Measurements from ENCODE around the gene OTOP1. TPM values are rescaled to one million over a fixed set of nuclear protein-coding genes. Genes with fewer than 3 reads are reported as not detected.
"Not testable (repeated sequence)": the region's sequence is repeated elsewhere in the genome, so short reads cannot be mapped to it uniquely, and the experiment has no call there.

Gene OTOP1
- total RNA-seq, 1 experiment from 2014 or later = not detected

DNA sequence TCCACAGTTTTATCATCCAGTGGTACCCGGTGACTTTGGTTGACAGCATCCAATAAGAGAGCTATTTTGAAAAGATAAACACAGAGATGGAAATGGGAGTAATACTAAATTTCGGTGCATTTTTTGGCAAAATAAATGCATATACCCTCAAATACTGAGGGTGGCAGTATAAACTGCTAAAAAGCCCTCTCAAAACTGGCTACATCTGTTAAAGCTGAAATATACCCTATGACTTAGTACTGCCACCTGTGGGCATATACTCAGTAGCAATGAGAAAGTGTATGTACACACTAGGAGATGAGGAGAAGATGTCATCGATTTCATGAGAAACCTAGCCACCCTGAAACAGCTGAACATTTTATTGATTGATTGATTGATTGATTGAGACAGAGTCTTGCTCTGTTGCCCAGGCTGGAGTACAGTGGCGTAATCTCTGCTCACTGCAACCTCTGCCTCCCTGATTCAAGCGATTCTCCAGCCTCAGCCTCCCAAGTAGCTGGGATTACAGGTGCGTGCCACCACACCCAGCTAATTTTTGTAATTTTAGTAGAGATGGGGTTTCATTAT lies 33.5 kb upstream of the OTOP1 start:
- no TSS peak for BruUV-seq (replicated peaks)
- TF ChIP-seq, protein P1, sequence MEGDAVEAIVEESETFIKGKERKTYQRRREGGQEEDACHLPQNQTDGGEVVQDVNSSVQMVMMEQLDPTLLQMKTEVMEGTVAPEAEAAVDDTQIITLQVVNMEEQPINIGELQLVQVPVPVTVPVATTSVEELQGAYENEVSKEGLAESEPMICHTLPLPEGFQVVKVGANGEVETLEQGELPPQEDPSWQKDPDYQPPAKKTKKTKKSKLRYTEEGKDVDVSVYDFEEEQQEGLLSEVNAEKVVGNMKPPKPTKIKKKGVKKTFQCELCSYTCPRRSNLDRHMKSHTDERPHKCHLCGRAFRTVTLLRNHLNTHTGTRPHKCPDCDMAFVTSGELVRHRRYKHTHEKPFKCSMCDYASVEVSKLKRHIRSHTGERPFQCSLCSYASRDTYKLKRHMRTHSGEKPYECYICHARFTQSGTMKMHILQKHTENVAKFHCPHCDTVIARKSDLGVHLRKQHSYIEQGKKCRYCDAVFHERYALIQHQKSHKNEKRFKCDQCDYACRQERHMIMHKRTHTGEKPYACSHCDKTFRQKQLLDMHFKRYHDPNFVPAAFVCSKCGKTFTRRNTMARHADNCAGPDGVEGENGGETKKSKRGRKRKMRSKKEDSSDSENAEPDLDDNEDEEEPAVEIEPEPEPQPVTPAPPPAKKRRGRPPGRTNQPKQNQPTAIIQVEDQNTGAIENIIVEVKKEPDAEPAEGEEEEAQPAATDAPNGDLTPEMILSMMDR (IDR thresholded peaks at IDR 0.05; ENCODE audit: unreplicated experiment) = peak; percentile 65
- H3K4me1 Mint-ChIP-seq (ENCODE audit: insufficient read depth, unreplicated experiment) = no peaks in the 10 kb centered on the region
- no peaks in the 10 kb centered on the region for H3K27me3 Mint-ChIP-seq (ENCODE audit: insufficient read depth, unreplicated experiment)
- no peaks in the 10 kb centered on the region for H3K9me3 Mint-ChIP-seq (ENCODE audit: unreplicated experiment)
- H3K27ac Mint-ChIP-seq (ENCODE audit: low read depth, unreplicated experiment) = no peak overlapping the region
- DNase-seq (ENCODE audit: unreplicated experiment) = peak; percentile 67
- no peaks in the 10 kb centered on the region for H3K36me3 Mint-ChIP-seq (ENCODE audit: insufficient read depth, unreplicated experiment)
- intact Hi-C loops (cut with micrococcal nuclease) = loop anchor here (1.0 kb wide), 2 partner anchors 75 to 170 kb away; no protein-coding TSS in a partner anchor
- no peak overlapping the region for H3K4me3 Mint-ChIP-seq (ENCODE audit: unreplicated experiment)
- ChIA-PET POLR2A (interaction anchor here (1.0 kb wide), 1 partner anchor 12 kb away, joined by 4 read pairs; the partner anchor contains the start of gene TMEM128), CTCF (interaction anchor here (0.5 to 2.5 kb wide), 10 partner anchors 8 to 721 kb away, joined by 3 to 11 read pairs (median 4); no protein-coding TSS in a partner anchor)

DNA sequence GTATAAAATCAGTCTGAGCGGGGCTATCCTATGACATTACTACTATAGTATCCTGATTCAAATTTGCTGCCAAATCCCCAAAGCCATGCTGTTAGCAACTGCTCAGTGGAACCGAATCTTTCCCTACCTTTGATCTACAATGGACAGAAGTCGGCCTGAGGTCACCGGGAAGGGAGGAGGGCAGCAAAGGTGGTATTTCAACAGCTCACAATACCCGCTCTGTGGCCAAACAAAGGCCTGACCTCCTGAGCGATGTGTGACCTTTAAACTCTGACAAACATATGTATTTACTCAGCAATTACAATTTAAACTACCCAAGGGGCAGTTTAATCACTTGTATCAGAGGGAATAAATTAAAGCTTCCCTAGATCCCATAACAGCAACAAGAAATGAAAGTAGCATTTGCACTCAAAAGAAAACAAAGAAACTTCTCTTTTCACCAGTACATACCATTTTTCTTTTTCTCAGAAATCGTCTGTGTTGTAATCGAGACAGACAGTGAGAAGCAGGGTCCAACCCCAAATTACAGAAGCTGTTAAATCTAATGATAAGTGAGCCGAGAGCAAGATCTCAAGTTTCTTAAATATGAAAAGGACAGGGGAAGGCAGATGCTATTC lies 32.9 kb upstream of the OTOP1 start:
- intact Hi-C loops (cut with micrococcal nuclease) = loop anchor here (1.0 kb wide), 2 partner anchors 76 to 171 kb away; no protein-coding TSS in a partner anchor
- CTCF ChIA-PET = interaction anchor here (0.5 to 2.5 kb wide), 13 partner anchors 8 to 1675 kb away, joined by 3 to 11 read pairs (median 4); no protein-coding TSS in a partner anchor
- Mint-ChIP-seq H3K36me3 (ENCODE audit: insufficient read depth, unreplicated experiment) (no peaks in the 10 kb centered on the region), H3K27ac (ENCODE audit: low read depth, unreplicated experiment) (no peak overlapping the region), H3K9me3 (ENCODE audit: unreplicated experiment) (no peaks in the 10 kb centered on the region), H3K27me3 (ENCODE audit: insufficient read depth, unreplicated experiment) (no peaks in the 10 kb centered on the region), H3K4me1 (ENCODE audit: insufficient read depth, unreplicated experiment) (no peaks in the 10 kb centered on the region), H3K4me3 (ENCODE audit: unreplicated experiment) (no peak overlapping the region)
- BruUV-seq (replicated peaks) = no TSS peak
- TF ChIP-seq, protein P1 (IDR thresholded peaks at IDR 0.05; ENCODE audit: unreplicated experiment) = no peak
- DNase-seq (ENCODE audit: unreplicated experiment) = no peak
- POLR2A ChIA-PET = interaction anchor here (0.6 to 1.0 kb wide), 4 partner anchors 11 to 1847 kb away, joined by 3 to 4 read pairs (median 4); partner anchors contain the start of gene TMEM128

DNA sequence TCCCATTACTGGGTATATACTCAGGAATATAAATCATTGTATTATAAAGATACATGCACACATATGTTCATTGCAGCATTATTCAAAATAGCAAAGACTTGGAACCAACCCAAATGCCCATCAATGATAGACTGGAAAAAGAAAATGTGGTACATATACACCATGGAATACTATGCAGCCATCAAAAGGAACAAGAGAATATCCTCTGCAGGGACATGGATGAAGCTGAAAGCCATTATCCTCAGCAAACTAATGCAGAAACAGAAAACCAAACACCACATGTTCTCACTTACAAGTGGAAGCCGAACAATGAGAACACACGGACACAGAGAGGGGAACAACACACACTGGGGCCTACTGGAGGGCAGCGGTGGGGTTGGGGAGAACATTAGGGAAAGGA lies 31.0 kb upstream of the OTOP1 start:
- DNase-seq (ENCODE audit: unreplicated experiment); H3K36me3 Mint-ChIP-seq (ENCODE audit: insufficient read depth, unreplicated experiment); POLR2A ChIA-PET; H3K4me1 Mint-ChIP-seq (ENCODE audit: insufficient read depth, unreplicated experiment); BruUV-seq (replicated peaks); intact Hi-C loops (cut with micrococcal nuclease); CTCF ChIA-PET; H3K27ac Mint-ChIP-seq (ENCODE audit: low read depth, unreplicated experiment); H3K4me3 Mint-ChIP-seq (ENCODE audit: unreplicated experiment); H3K9me3 Mint-ChIP-seq (ENCODE audit: unreplicated experiment); H3K27me3 Mint-ChIP-seq (ENCODE audit: insufficient read depth, unreplicated experiment): not testable (repeated sequence)

DNA sequence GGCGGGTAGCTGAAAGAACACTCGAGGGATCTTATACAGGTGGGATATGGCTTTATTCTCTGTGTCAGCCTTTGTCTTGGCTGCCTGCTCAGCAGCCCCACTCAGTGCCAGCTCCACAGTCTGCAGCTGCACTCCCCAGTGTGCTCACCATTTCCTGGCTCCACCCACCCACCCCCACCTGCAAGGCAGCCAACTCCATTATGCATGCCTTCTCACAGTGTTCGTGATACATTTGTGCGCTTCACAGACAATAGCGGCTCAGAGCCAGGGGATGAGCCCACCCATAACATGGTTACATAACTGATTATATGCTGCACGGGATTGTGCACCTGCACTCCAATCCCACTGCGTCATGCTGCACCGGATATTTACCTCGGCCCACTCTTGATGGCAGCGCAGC lies 30.1 kb upstream of the OTOP1 start:
- Mint-ChIP-seq H3K4me3 (ENCODE audit: unreplicated experiment) (no peak overlapping the region), H3K27ac (ENCODE audit: low read depth, unreplicated experiment) (no peak overlapping the region), H3K27me3 (ENCODE audit: insufficient read depth, unreplicated experiment) (no peaks in the 10 kb centered on the region), H3K36me3 (ENCODE audit: insufficient read depth, unreplicated experiment) (no peaks in the 10 kb centered on the region), H3K9me3 (ENCODE audit: unreplicated experiment) (no peaks in the 10 kb centered on the region), H3K4me1 (ENCODE audit: insufficient read depth, unreplicated experiment) (no peaks in the 10 kb centered on the region)
- DNase-seq (ENCODE audit: unreplicated experiment) = peak; percentile 82
- no TSS peak for BruUV-seq (replicated peaks)
- intact Hi-C loops (cut with micrococcal nuclease) = no loop called here
- TF ChIP-seq, protein P1 (IDR thresholded peaks at IDR 0.05; ENCODE audit: unreplicated experiment) = no peak
- CTCF ChIA-PET = interaction anchor here (1.4 kb wide), 1 partner anchor 8 kb away, joined by 3 read pairs; no protein-coding TSS in a partner anchor
- POLR2A ChIA-PET = interaction anchor here (1.7 kb wide), 1 partner anchor 11 kb away, joined by 8 read pairs; no protein-coding TSS in a partner anchor
